ENCODE measurements around the gene PCDH7.

Gene PCDH7

GRCh38 chr4:30717208-30718020, 2.8 kb upstream of the PCDH7 start (continued):
- peak; percentile 73 for TF ChIP-seq ZBTB11 (tag by site-specific recombination; conservative IDR thresholded peaks at IDR 0.05; ENCODE audit: low read depth)
- peak; percentile 26; the same call in 1 of the 2 replicates for TF ChIP-seq WT1 (tag by site-specific recombination; IDR thresholded peaks at IDR 0.05)
- TF ChIP-seq ZNF10 (tag by site-specific recombination; IDR thresholded peaks at IDR 0.05), result peak; percentile 18; the same call in 1 of the 2 replicates
- TF ChIP-seq ZNF792 (tag by site-specific recombination; IDR thresholded peaks at IDR 0.05), result 0 out of 2 replicates have a peak, but pooled peaks have one; percentile 36
- TF ChIP-seq YY1 (tag by site-specific recombination; IDR thresholded peaks at IDR 0.05), result 0 out of 2 replicates have a peak, but pooled peaks have one; percentile 35
- TF ChIP-seq GLIS1 (tag by site-specific recombination; IDR thresholded peaks at IDR 0.05), result 0 out of 2 replicates have a peak, but pooled peaks have one; percentile 21
- TF ChIP-seq ZNF776 (tag by site-specific recombination; IDR thresholded peaks at IDR 0.05; ENCODE audit: borderline replicate concordance), result no peak
- TF ChIP-seq ZXDB (tag by site-specific recombination; IDR thresholded peaks at IDR 0.05), result peak; percentile 15; the same call in 1 of the 2 replicates
- TF ChIP-seq ZBTB7A (tag by site-specific recombination; IDR thresholded peaks at IDR 0.05; ENCODE audit: low read depth), result 0 out of 2 replicates have a peak, but pooled peaks have one; percentile 20
- peak; percentile 79 for TF ChIP-seq ZNF398 (tag by site-specific recombination; IDR thresholded peaks at IDR 0.05)
- TF ChIP-seq ZNF174 (tag by site-specific recombination; IDR thresholded peaks at IDR 0.05), result no peak
- TF ChIP-seq REST (tag by site-specific recombination; IDR thresholded peaks at IDR 0.05), result no peak
- TF ChIP-seq ZNF366 (tag by site-specific recombination; conservative IDR thresholded peaks at IDR 0.05), result peak; percentile 81
- TF ChIP-seq ZBTB20 (tag by site-specific recombination; IDR thresholded peaks at IDR 0.05), result peak; percentile 13; the same call in 1 of the 2 replicates
- no peak for TF ChIP-seq ZNF624 (tag by site-specific recombination; IDR thresholded peaks at IDR 0.05)
- TF ChIP-seq ZNF548 (tag by site-specific recombination; IDR thresholded peaks at IDR 0.05), result no peak
- peak; percentile 4 for TF ChIP-seq ZNF510 (tag by site-specific recombination; IDR thresholded peaks at IDR 0.05; ENCODE audit: insufficient replicate concordance)
- peak; percentile 88 for TF ChIP-seq INSM2 (tag by site-specific recombination; IDR thresholded peaks at IDR 0.05)
- peak; percentile 50 for TF ChIP-seq EGR2 (tag by site-specific recombination; IDR thresholded peaks at IDR 0.05; ENCODE audit: low read depth)
- no peak for TF ChIP-seq ZNF133 (tag by site-specific recombination; IDR thresholded peaks at IDR 0.05)
- TF ChIP-seq PRDM4 (tag by site-specific recombination; IDR thresholded peaks at IDR 0.05), result peak; percentile 86
- peak; percentile 75; the same call in 1 of the 2 replicates for TF ChIP-seq ZFP37 (tag by site-specific recombination; IDR thresholded peaks at IDR 0.05)
- no peak for TF ChIP-seq ZFP69B (tag by site-specific recombination; IDR thresholded peaks at IDR 0.05)
- peak; percentile 93 for TF ChIP-seq ZNF335 (tag by site-specific recombination; conservative IDR thresholded peaks at IDR 0.05)

Data from HEK293 (cell line).